SH-SY5Y (cell line): ENCODE measurements around the gene GATA6.

Source experiments
- GATA2 ChIP-seq: IDR thresholded peaks from 2 replicates; pipeline ENCODE4 v1.6.1; 2011; ENCODE audit warnings: mild to moderate bottlenecking, low read depth, low read length
- GATA3 ChIP-seq: IDR thresholded peaks from 2 replicates; pipeline ENCODE4 v1.6.1; 2011; ENCODE audit warnings: low read depth, mild to moderate bottlenecking, low read length, moderate library complexity

DNA sequence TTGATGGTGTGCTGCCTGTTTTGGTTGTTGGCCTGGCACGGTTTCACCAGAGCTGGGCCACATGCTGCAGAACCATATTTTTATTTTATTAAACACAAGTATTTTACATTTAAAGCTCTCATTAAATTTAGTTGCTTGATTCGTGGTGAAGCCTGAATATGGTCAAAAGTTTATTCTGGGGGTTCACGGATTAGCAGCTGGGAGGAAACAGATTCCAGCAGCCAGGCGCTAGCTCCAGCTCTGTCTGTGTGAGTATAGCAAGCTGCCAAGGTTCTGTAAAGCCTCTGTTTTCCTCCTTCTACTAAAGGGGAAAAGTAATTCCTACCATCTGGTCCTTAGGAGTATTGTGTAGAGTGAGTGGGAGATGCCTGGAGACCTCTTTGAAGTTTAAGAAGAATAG is 22.5 kb downstream of the GATA6 start:
- TF ChIP-seq GATA2: no peak
- no peak for TF ChIP-seq GATA3
